Measurements from ENCODE around the gene MCRS1. TPM values are rescaled to one million over a fixed set of nuclear protein-coding genes. Genes with fewer than 3 reads are reported as not detected.

The MCRS1 gene
- total RNA-seq, 2 experiments from 2014 or later = 65.4 to 75.6 TPM

DNA sequence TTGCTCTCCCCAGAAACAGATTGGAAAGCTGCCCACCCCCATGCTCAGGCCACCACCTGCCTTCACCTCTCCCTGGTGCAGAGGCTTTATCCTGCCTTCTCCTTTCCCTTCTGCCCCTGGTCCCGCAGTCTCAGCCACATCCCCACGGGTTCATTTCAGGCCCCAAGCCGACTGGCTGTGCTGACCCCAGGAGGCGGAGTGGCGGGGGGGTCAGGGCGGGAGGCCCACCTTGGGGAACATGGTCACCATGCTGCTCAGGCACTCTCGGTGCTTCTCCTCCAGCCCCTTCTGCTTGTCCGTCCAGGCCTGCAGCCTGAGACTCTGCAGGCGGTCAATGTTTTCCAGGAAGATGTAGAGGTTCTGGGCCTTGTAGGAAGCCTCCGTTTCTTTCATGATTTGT, 30.6 kb upstream of the MCRS1 start:
- BruUV-seq (replicated peaks) = no TSS peak
- ChIA-PET POLR2A (no interaction called here), CTCF (ENCODE audit: unreplicated experiment) (no interaction called here)
- no peak for DNase-seq (ENCODE audit: low spot score)
- intact Hi-C loops (cut with micrococcal nuclease; ENCODE audit: unreplicated experiment) = no loop called here
- Histone ChIP-seq H4K20me1 (ENCODE audit: insufficient read depth, low read length) (no peaks in the 10 kb centered on the region), H3K4me1 (ENCODE audit: insufficient read depth, low read length, poor library complexity, severe bottlenecking) (no peaks in the 10 kb centered on the region), H2AFZ (ENCODE audit: low read length) (no peak overlapping the region), H3K9me3 (ENCODE audit: low read length) (no peaks in the 10 kb centered on the region), H3K4me2 (ENCODE audit: low read length) (no peak overlapping the region), H3K27ac (ENCODE audit: low read depth, low read length, poor library complexity, severe bottlenecking) (no peak overlapping the region), H3K4me3 (ENCODE audit: low read depth, low read length, poor library complexity, severe bottlenecking) (no peak overlapping the region), H3K79me2 (ENCODE audit: insufficient read depth, low read depth, low read length) (no peaks in the 10 kb centered on the region), H3K9me2 (ENCODE audit: insufficient read depth, low read length) (no peaks in the 10 kb centered on the region), H3K36me3 (ENCODE audit: insufficient read depth, low read length) (0 out of 2 replicates have a peak, but pooled peaks cover 4% of the 10 kb centered on the region)
- no peak for TF ChIP-seq EZH2phosphoT487 (IDR thresholded peaks at IDR 0.05; ENCODE audit: borderline replicate concordance, low read depth, low read length)
- TF ChIP-seq, protein P1, sequence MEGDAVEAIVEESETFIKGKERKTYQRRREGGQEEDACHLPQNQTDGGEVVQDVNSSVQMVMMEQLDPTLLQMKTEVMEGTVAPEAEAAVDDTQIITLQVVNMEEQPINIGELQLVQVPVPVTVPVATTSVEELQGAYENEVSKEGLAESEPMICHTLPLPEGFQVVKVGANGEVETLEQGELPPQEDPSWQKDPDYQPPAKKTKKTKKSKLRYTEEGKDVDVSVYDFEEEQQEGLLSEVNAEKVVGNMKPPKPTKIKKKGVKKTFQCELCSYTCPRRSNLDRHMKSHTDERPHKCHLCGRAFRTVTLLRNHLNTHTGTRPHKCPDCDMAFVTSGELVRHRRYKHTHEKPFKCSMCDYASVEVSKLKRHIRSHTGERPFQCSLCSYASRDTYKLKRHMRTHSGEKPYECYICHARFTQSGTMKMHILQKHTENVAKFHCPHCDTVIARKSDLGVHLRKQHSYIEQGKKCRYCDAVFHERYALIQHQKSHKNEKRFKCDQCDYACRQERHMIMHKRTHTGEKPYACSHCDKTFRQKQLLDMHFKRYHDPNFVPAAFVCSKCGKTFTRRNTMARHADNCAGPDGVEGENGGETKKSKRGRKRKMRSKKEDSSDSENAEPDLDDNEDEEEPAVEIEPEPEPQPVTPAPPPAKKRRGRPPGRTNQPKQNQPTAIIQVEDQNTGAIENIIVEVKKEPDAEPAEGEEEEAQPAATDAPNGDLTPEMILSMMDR (conservative IDR thresholded peaks at IDR 0.05; ENCODE audit: low read length) = no peak

DNA sequence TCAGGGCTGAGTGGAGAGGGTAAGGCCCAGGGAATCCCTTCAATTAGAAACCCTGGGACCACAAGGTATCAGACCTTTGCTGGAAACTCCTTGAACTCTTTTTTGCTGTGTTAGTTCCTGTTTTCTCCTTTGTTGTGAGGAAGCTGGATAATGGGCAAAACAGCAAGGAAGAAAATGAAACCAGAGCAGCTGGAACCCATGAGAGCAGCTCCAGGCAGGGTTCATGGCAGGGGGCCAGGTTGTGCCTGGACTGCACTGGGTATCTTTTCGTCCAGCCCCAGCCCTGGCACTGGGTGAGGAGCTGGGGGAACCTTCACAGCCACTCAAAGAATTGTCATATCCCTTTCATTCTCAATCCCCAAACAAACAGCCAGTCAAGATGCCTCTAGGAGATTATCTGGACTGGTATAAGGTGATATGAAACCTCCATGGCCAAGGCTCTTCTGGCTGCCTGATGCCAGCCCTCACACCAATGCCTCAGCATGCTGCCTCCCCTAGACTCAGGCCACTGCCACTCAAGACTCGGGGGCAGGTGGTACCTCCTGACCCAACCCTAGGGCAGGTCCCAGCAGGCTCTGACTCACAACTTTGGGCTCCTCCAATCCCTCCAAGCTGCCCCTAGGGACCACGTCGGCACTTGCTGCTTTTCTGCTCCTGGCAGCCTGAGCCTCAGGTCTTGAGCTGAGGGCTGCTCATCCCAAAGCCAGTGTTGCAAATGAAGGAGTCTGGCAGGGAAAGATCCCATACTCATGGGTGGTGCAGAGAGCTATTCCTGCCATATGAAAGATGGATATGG, 21.0 kb upstream of the MCRS1 start:
- peaks cover 26% of the 10 kb centered on the region for H3K36me3 ChIP-seq (ENCODE audit: insufficient read depth, low read length)
- no peak for DNase-seq (ENCODE audit: low spot score)
- H4K20me1 ChIP-seq (ENCODE audit: insufficient read depth, low read length) = no peaks in the 10 kb centered on the region
- no peaks in the 10 kb centered on the region for H3K79me2 ChIP-seq (ENCODE audit: insufficient read depth, low read depth, low read length)
- no peak overlapping the region for H2AFZ ChIP-seq (ENCODE audit: low read length)
- no peak overlapping the region for H3K4me3 ChIP-seq (ENCODE audit: low read depth, low read length, poor library complexity, severe bottlenecking)
- ChIA-PET POLR2A (interaction anchor here (0.6 to 1.0 kb wide), 3 partner anchors 10 to 456 kb away, joined by 3 to 4 read pairs (median 3); no protein-coding TSS in a partner anchor), CTCF (ENCODE audit: unreplicated experiment) (no interaction called here)
- intact Hi-C loops (cut with micrococcal nuclease; ENCODE audit: unreplicated experiment) = no loop called here
- 0 out of 2 replicates have a peak, but pooled peaks cover 4% of the 10 kb centered on the region for H3K9me3 ChIP-seq (ENCODE audit: low read length)
- H3K9me2 ChIP-seq (ENCODE audit: insufficient read depth, low read length) = no peaks in the 10 kb centered on the region
- H3K27ac ChIP-seq (ENCODE audit: low read depth, low read length, poor library complexity, severe bottlenecking) = no peak overlapping the region
- no peak overlapping the region for H3K4me2 ChIP-seq (ENCODE audit: low read length)
- no peak for TF ChIP-seq EZH2phosphoT487 (IDR thresholded peaks at IDR 0.05; ENCODE audit: borderline replicate concordance, low read depth, low read length)
- TF ChIP-seq, protein P1 (conservative IDR thresholded peaks at IDR 0.05; ENCODE audit: low read length) = no peak
- no TSS peak for BruUV-seq (replicated peaks)
- H3K4me1 ChIP-seq (ENCODE audit: insufficient read depth, low read length, poor library complexity, severe bottlenecking) = no peaks in the 10 kb centered on the region

- H3K79me2 ChIP-seq (ENCODE audit: insufficient read depth, low read depth, low read length) = no peaks in the 10 kb centered on the region
- H2AFZ ChIP-seq (ENCODE audit: low read length) = no peak overlapping the region
- H3K36me3 ChIP-seq (ENCODE audit: insufficient read depth, low read length) = peaks cover 28% of the 10 kb centered on the region
- no peaks in the 10 kb centered on the region for H4K20me1 ChIP-seq (ENCODE audit: insufficient read depth, low read length)
- H3K9me2 ChIP-seq (ENCODE audit: insufficient read depth, low read length) = no peaks in the 10 kb centered on the region
- no peak for TF ChIP-seq EZH2phosphoT487 (IDR thresholded peaks at IDR 0.05; ENCODE audit: borderline replicate concordance, low read depth, low read length)
- TF ChIP-seq, protein P1 (conservative IDR thresholded peaks at IDR 0.05; ENCODE audit: low read length) = no peak
- BruUV-seq (replicated peaks) = no TSS peak
- intact Hi-C loops (cut with micrococcal nuclease; ENCODE audit: unreplicated experiment) = no loop called here
- no peaks in the 10 kb centered on the region for H3K4me1 ChIP-seq (ENCODE audit: insufficient read depth, low read length, poor library complexity, severe bottlenecking)
- ChIA-PET CTCF (ENCODE audit: unreplicated experiment) (no interaction called here), POLR2A (interaction anchor here (1.0 kb wide), 2 partner anchors 9 to 27 kb away, joined by 3 to 4 read pairs; no protein-coding TSS in a partner anchor)
- no peak overlapping the region for H3K4me3 ChIP-seq (ENCODE audit: low read depth, low read length, poor library complexity, severe bottlenecking)
- H3K4me2 ChIP-seq (ENCODE audit: low read length) = no peak overlapping the region
- H3K27ac ChIP-seq (ENCODE audit: low read depth, low read length, poor library complexity, severe bottlenecking) = no peak overlapping the region
- DNase-seq (ENCODE audit: low spot score) = no peak
- 0 out of 2 replicates have a peak, but pooled peaks cover 4% of the 10 kb centered on the region for H3K9me3 ChIP-seq (ENCODE audit: low read length)
These were observed 20.3 kb upstream of the MCRS1 start for GRCh38 chr12:49588281-49588680.

Data from OCI-LY7 (cell line).